ENCODE data around the gene ALDH3A2. TPM values are rescaled to one million over a fixed set of nuclear protein-coding genes. Genes with fewer than 3 reads are reported as not detected.

ALDH3A2 gene
- total and polyA plus RNA-seq, 12 donors = 20.6 to 104 (median 66.1) TPM

DNA sequence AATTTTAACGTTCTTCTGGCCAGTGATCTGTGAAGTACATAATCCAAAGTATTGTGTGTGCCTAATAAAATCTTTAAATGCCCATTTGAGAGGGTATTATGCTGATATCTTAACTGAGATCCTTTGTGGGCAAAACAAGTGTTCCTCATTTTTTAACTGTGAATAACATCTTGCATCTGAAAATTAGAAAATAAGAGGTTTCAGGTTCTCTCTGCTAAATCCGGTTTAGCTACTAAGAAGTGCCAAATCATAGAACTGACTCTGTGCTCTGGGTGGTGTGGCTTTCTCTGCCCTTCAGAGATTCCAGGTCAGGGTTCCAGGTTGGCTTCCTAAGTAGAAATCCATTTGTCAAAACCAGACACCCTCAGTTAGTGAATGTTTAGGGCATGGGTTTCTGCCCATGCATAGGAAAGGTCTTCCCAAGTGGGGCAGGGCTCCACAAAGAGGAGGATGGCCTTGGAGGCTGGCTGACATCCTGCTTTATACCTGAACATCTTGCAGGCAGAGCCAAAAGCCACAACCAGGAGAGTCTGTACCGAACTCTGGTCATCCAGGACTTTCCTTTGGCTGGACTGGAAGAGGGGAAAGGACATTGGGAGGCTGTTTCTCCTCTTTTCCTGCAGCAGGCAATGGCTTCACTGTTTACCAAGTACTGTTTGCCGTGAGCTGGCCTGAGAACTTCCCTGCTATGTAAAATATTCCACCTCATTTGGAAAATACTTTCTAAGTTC is 8.5 kb downstream of the ALDH3A2 start:
- peaks cover 0 to 4% (median 0%) of the 10 kb centered on the region in 11 donors for H3K9me3 ChIP-seq
- TF ChIP-seq, protein P1, sequence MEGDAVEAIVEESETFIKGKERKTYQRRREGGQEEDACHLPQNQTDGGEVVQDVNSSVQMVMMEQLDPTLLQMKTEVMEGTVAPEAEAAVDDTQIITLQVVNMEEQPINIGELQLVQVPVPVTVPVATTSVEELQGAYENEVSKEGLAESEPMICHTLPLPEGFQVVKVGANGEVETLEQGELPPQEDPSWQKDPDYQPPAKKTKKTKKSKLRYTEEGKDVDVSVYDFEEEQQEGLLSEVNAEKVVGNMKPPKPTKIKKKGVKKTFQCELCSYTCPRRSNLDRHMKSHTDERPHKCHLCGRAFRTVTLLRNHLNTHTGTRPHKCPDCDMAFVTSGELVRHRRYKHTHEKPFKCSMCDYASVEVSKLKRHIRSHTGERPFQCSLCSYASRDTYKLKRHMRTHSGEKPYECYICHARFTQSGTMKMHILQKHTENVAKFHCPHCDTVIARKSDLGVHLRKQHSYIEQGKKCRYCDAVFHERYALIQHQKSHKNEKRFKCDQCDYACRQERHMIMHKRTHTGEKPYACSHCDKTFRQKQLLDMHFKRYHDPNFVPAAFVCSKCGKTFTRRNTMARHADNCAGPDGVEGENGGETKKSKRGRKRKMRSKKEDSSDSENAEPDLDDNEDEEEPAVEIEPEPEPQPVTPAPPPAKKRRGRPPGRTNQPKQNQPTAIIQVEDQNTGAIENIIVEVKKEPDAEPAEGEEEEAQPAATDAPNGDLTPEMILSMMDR (IDR thresholded peaks at IDR 0.05) = no peak
- H3K27me3 ChIP-seq = no peaks in the 10 kb centered on the region
- no peak overlapping the region for H3K4me3 ChIP-seq
- H3K4me1 ChIP-seq = peaks cover 0 to 21% (median 8%) of the 10 kb centered on the region in 9 donors
- ATAC-seq = no peak
- DNase-seq = no peak
- WGBS, 2 donors = 87 to 93% methylated on average over 4 of the region's 4 CpGs
- H3K27ac ChIP-seq = no peak overlapping the region
- intact Hi-C loops (cut with DNase I) = no loop called here
- H3K36me3 ChIP-seq = peaks cover 0 to 99% (median 45%) of the 10 kb centered on the region in 9 donors

DNA sequence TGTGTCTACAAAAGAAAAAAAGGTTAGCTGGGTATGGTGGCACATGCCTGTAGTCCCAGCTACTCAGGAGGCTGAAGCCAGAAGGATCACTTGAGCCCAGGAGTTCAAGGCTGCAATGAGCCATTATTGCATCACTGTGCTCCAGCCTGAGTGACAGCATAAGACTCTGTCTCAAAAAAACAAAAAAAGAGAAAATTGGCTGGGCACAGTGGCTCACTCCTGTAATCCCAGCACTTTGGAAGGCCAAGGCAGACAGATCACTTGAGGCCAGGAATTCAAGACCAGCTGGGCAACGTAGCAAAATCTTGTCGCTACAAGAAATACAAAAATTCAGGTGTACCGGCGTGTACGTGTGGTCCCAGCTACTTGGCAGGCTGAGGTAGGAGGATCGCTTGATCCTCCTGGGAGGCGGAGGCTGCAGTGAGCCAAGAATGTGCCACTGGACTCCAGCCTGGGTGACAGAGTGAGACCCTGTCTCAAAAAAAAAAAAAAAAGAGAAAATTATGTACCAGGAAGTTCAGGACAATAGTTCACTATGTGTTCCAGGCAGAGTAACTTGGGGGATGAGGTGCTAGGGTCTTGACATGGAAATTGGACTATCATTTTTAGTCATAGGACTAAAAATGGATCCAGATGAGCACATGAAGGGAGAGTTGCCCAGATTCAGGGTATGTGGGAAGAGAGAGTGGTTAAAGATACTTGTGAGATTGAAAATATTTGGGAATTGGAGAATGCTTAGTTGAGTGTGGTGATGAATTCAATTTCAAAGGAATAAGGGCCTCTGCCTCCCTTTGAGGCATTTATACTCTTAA is 11.0 kb downstream of the ALDH3A2 start:
- Histone ChIP-seq H3K4me3 (no peak overlapping the region), H3K27ac (no peak overlapping the region), H3K36me3 (peaks cover 0 to 99% (median 35%) of the 10 kb centered on the region in 9 donors), H3K9me3 (peaks cover 0 to 2% (median 0%) of the 10 kb centered on the region in 11 donors), H3K4me1 (peaks cover 0 to 27% (median 10%) of the 10 kb centered on the region in 9 donors), H3K27me3 (no peaks in the 10 kb centered on the region)
- TF ChIP-seq, protein P1 (IDR thresholded peaks at IDR 0.05) = no peak
- intact Hi-C loops (cut with DNase I) = loop anchor here in 1 of 10 donors (10.0 kb wide), 1 partner anchor 85 kb away; the partner anchor contains the start of gene ALDH3A1
- no peak for DNase-seq
- ATAC-seq = no peak
- WGBS, 2 donors = 85 to 88% methylated on average over 7 of the region's 7 CpGs

DNA sequence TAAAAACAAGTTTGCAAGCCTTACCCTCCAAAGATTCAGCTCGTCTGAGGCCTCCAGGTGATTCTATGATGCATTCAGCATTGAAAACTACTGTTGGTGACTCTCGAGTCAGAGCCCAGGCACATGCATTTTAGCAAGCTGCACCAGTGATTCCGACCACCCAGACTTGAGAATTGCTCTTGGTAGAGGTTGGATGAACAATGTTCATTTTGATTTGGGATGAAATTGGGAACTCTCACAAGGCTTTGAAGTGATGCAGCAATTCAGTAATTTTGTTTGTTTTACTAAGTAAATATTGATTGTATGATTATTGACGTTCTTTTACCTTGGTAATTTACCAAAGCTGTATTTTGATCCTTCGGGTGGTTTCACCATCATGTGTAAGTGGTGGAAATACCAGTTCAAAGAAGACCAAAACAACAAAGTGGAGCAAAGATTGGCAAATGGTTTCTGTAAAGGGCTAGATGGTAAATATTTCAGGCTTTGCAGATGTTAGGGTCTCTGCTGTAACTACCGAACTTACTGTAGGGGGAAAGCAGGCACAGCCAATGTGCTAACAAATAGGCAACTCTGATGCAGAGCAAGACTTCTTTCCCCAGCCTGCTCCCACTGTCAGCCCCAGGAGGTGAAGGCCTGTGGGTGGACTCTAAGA is 11.8 kb downstream of the ALDH3A2 start:
- 96% methylated on average over 6 of the region's 6 CpGs for WGBS, 2 donors
- intact Hi-C loops (cut with DNase I) = loop anchor here in 1 of 10 donors (10.0 kb wide), 1 partner anchor 84 kb away; the partner anchor contains the start of gene ALDH3A1

More for the DNA sequence above, 11.8 kb downstream of the ALDH3A2 start:
- ATAC-seq (no peak), DNase-seq (no peak)
- Histone ChIP-seq H3K4me3 (no peak overlapping the region), H3K27ac (no peak overlapping the region), H3K9me3 (no peaks in the 10 kb centered on the region), H3K36me3 (peaks cover 0 to 96% (median 32%) of the 10 kb centered on the region in 9 donors), H3K27me3 (no peaks in the 10 kb centered on the region), H3K4me1 (peaks cover 0 to 32% (median 13%) of the 10 kb centered on the region in 9 donors)
- TF ChIP-seq, protein P1 (IDR thresholded peaks at IDR 0.05) = no peak

Data from heart right ventricle (tissue), 16 donors.